HUES64 (cell line): Measurements from ENCODE around the gene C1QB.
"Not testable (repeated sequence)": the region's sequence is repeated elsewhere in the genome, so short reads cannot be mapped to it uniquely, and the experiment has no call there.

Experiments
- H3K27ac ChIP-seq: 2 replicates; pipeline ENCODE4 v1.7.0; 2013; ENCODE audit warnings: low read depth, low read length, inconsistent platforms
- H3K27me3 ChIP-seq: 2 replicates; pipeline ENCODE4 v1.6.1; 2013; ENCODE audit warnings: mild to moderate bottlenecking, low read length; ENCODE audit not compliant: insufficient read depth
- H3K36me3 ChIP-seq: 2 replicates; pipeline ENCODE4 v1.6.1; 2013; ENCODE audit warnings: mild to moderate bottlenecking, low read length; ENCODE audit not compliant: insufficient read depth
- H3K4me1 ChIP-seq: 2 replicates; pipeline ENCODE4 v1.6.1; 2013; ENCODE audit warnings: mild to moderate bottlenecking, low read length, moderate library complexity; ENCODE audit not compliant: insufficient read depth
- H3K4me3 ChIP-seq: 2 replicates; pipeline ENCODE4 v1.5.1; 2013; ENCODE audit warnings: mild to moderate bottlenecking, low read length, moderate library complexity
- H3K9ac ChIP-seq: 2 replicates; pipeline ENCODE4 v1.6.1; 2013; ENCODE audit warnings: mild to moderate bottlenecking, low read depth, low read length
- H3K9me3 ChIP-seq: 2 replicates; pipeline ENCODE4 v1.6.1; 2013; ENCODE audit warnings: low read depth, low read length; ENCODE audit not compliant: insufficient read depth
- WGBS: fragments of 150-250, 120-280 bp; methylation state at CpG from one replicate; pipeline ENCODE4 v1.1.7; 2013; ENCODE audit warnings: missing lambda C conversion rate; 5-methylcytosine and 5-hydroxymethylcytosine counted together

The C1QB gene

GRCh38 chr1:22668840-22669239, 15.8 kb downstream of the C1QB start:
- H3K9ac ChIP-seq, H3K4me3 ChIP-seq, H3K9me3 ChIP-seq, H3K27me3 ChIP-seq, H3K36me3 ChIP-seq, H3K4me1 ChIP-seq, H3K27ac ChIP-seq: not testable (repeated sequence)
- 95% methylated on average over 2 of the region's 2 CpGs for WGBS

- no peak overlapping the region for H3K27ac ChIP-seq
- H3K9ac ChIP-seq = no peak overlapping the region
- H3K36me3 ChIP-seq = no peaks in the 10 kb centered on the region
- H3K27me3 ChIP-seq = no peaks in the 10 kb centered on the region
- no peak overlapping the region for H3K4me3 ChIP-seq
- 86% methylated on average over 12 of the region's 12 CpGs for WGBS
- no peaks in the 10 kb centered on the region for H3K4me1 ChIP-seq
- no peaks in the 10 kb centered on the region for H3K9me3 ChIP-seq
These were observed 17.4 kb downstream of the C1QB start for GRCh38 chr1:22670352-22670975.

DNA sequence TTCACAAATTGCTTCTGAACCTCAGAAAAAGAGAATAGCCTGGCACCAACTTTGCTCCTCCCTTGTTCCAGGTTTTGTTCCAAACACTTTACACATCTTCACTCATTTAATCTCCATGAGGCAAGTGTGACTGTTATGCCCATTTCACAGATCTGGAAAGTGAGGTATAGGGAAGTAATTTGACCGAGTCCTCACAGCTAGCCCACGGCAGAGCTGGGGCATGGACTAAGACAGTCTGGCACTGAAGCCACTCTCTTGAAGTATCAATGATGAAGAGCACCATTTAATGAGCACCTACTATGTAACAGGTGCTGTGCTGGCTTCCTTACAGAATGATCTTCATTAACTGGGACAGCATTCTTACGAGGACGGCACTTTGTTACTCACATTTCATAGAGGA, 19.0 kb downstream of the C1QB start:
- Histone ChIP-seq H3K9me3 (no peaks in the 10 kb centered on the region), H3K4me3 (no peak overlapping the region), H3K9ac (no peak overlapping the region), H3K27ac (no peak overlapping the region), H3K27me3 (no peaks in the 10 kb centered on the region), H3K4me1 (no peaks in the 10 kb centered on the region), H3K36me3 (no peaks in the 10 kb centered on the region)
- 93% methylated on average over 4 of the region's 4 CpGs for WGBS

- Histone ChIP-seq H3K9me3 (no peaks in the 10 kb centered on the region), H3K4me3 (no peak overlapping the region), H3K27me3 (no peaks in the 10 kb centered on the region), H3K36me3 (no peaks in the 10 kb centered on the region), H3K27ac (no peak overlapping the region), H3K4me1 (no peaks in the 10 kb centered on the region), H3K9ac (no peak overlapping the region)
- 23% methylated on average over 16 of the region's 17 CpGs for WGBS
These were observed 20.7 kb downstream of the C1QB start for GRCh38 chr1:22673486-22674409.

GRCh38 chr1:22674410-22674749, 21.3 kb downstream of the C1QB start:
- no peaks in the 10 kb centered on the region for H3K27me3 ChIP-seq
- no peak overlapping the region for H3K4me3 ChIP-seq
- no peaks in the 10 kb centered on the region for H3K9me3 ChIP-seq
- no peak overlapping the region for H3K9ac ChIP-seq
- WGBS = 66% methylated on average over 1 of the region's 1 CpG
- no peaks in the 10 kb centered on the region for H3K36me3 ChIP-seq
- no peaks in the 10 kb centered on the region for H3K4me1 ChIP-seq
- H3K27ac ChIP-seq = no peak overlapping the region

DNA sequence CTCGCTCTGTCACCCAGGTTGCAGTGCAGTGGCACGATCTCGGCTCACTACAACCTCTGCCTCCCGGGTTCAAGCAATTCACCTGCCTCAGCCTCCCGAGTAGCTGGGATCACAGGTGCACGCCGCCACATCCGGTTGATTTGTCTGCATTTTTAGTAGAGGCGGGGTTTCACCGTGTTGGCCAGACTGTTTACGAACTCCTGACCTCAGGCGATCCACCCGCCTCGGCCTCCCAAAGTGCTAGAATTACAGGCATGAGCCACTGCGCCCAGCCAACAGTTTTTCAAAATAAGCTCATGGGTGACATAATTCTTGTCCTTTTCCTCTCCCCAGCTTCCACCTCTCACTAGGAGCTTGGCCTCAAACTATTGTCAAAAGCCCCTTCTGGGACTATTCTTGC, 23.1 kb downstream of the C1QB start:
- not testable (repeated sequence) for H3K4me3 ChIP-seq, H3K36me3 ChIP-seq
- WGBS = 93% methylated on average over 15 of the region's 15 CpGs

GRCh38 chr1:22676916-22677583, 24.0 kb downstream of the C1QB start:
- WGBS = 90% methylated on average over 37 of the region's 37 CpGs
- no peaks in the 10 kb centered on the region for H3K27me3 ChIP-seq
- H3K9me3 ChIP-seq = no peaks in the 10 kb centered on the region
- H3K9ac ChIP-seq = no peak overlapping the region
- H3K27ac ChIP-seq = no peak overlapping the region
- no peaks in the 10 kb centered on the region for H3K36me3 ChIP-seq
- H3K4me1 ChIP-seq = no peaks in the 10 kb centered on the region
- no peak overlapping the region for H3K4me3 ChIP-seq

More for the DNA sequence above, 23.1 kb downstream of the C1QB start:
- not testable (repeated sequence) for H3K4me1 ChIP-seq, H3K9me3 ChIP-seq, H3K27me3 ChIP-seq, H3K27ac ChIP-seq, H3K9ac ChIP-seq

GRCh38 chr1:22677931-22678896, 25.2 kb downstream of the C1QB start:
- 91% methylated on average over 13 of the region's 13 CpGs for WGBS
- no peaks in the 10 kb centered on the region for H3K36me3 ChIP-seq
- H3K9me3 ChIP-seq = no peaks in the 10 kb centered on the region
- H3K27me3 ChIP-seq = no peaks in the 10 kb centered on the region
- H3K4me1 ChIP-seq = no peaks in the 10 kb centered on the region
- no peak overlapping the region for H3K9ac ChIP-seq
- H3K27ac ChIP-seq = no peak overlapping the region
- no peak overlapping the region for H3K4me3 ChIP-seq

GRCh38 chr1:22680726-22681125, 27.7 kb downstream of the C1QB start:
- 88% methylated on average over 9 of the region's 9 CpGs for WGBS
- Histone ChIP-seq H3K27ac (no peak overlapping the region), H3K9ac (no peak overlapping the region), H3K9me3 (no peaks in the 10 kb centered on the region), H3K4me1 (peaks cover 3% of the 10 kb centered on the region; the same call in 1 of the 2 replicates), H3K4me3 (no peak overlapping the region), H3K27me3 (no peaks in the 10 kb centered on the region; the same call in 1 of the 2 replicates), H3K36me3 (no peaks in the 10 kb centered on the region)

- Histone ChIP-seq H3K4me3 (no peak overlapping the region), H3K36me3 (no peaks in the 10 kb centered on the region), H3K9me3 (no peaks in the 10 kb centered on the region), H3K27ac (no peak overlapping the region), H3K4me1 (peaks cover 5% of the 10 kb centered on the region; the same call in 1 of the 2 replicates), H3K9ac (no peak overlapping the region), H3K27me3 (no peaks in the 10 kb centered on the region; the same call in 1 of the 2 replicates)
- 91% methylated on average over 15 of the region's 15 CpGs for WGBS
These were observed 28.7 kb downstream of the C1QB start for GRCh38 chr1:22681556-22682276.
